HG03521 (cell line): ENCODE data around the gene CLEC10A.
"Not testable (repeated sequence)": the region's sequence is repeated elsewhere in the genome, so short reads cannot be mapped to it uniquely, and the experiment has no call there.

Experiments used
- ATAC-seq: cut with Tn5 transposase; IDR thresholded peaks from one replicate; pipeline ENCODE4 v1.9.1; 2021; ENCODE audit warnings: mild to moderate bottlenecking, moderate library complexity; ENCODE audit not compliant: unreplicated experiment

Gene CLEC10A

GRCh38 chr17:7079581-7080455 is at the start of gene CLEC10A:
TSS of gene CLEC10A (minus strand) at chr17:7080251. CDS start at chr17:7078812, 1,439 bp downstream.
- ATAC-seq = no peak

- no peak for ATAC-seq
These were observed 49.3 kb upstream of the CLEC10A start for GRCh38 chr17:7129311-7129710.

- no peak for ATAC-seq
These were observed 48.1 kb upstream of the CLEC10A start for GRCh38 chr17:7128160-7128559.

- not testable (repeated sequence) for ATAC-seq
These were observed 47.5 kb upstream of the CLEC10A start for GRCh38 chr17:7127501-7127900.

GRCh38 chr17:7126386-7126785 is 46.3 kb upstream of the CLEC10A start:
- not testable (repeated sequence) for ATAC-seq

- no peak for ATAC-seq
These were observed 44.9 kb upstream of the CLEC10A start for GRCh38 chr17:7124923-7125322.

GRCh38 chr17:7123844-7124243 is 43.8 kb upstream of the CLEC10A start:
- no peak for ATAC-seq

GRCh38 chr17:7122381-7122780 is 42.3 kb upstream of the CLEC10A start:
- ATAC-seq = no peak

GRCh38 chr17:7120635-7121034 is 40.6 kb upstream of the CLEC10A start:
- not testable (repeated sequence) for ATAC-seq

GRCh38 chr17:7120123-7120522 is 40.1 kb upstream of the CLEC10A start:
- no peak for ATAC-seq

- ATAC-seq = no peak
These were observed 39.3 kb upstream of the CLEC10A start for GRCh38 chr17:7119314-7119713.

GRCh38 chr17:7114875-7115614 is 35.0 kb upstream of the CLEC10A start:
- ATAC-seq = no peak

- ATAC-seq = no peak
These were observed 34.3 kb upstream of the CLEC10A start, which contains the start of gene ASGR2 for GRCh38 chr17:7114241-7114874. TSS of gene ASGR2 (minus strand) at chr17:7114822. CDS start at chr17:7114240, 582 bp downstream.

- ATAC-seq = no peak
These were observed 33.4 kb upstream of the CLEC10A start for GRCh38 chr17:7113273-7114071.

GRCh38 chr17:7112510-7113108 is 32.6 kb upstream of the CLEC10A start:
- ATAC-seq = no peak

GRCh38 chr17:7111784-7112509 is 31.9 kb upstream of the CLEC10A start:
- ATAC-seq = no peak

GRCh38 chr17:7110617-7111306 is 30.7 kb upstream of the CLEC10A start:
- no peak for ATAC-seq

GRCh38 chr17:7109461-7110322 is 29.6 kb upstream of the CLEC10A start:
- ATAC-seq = no peak
